Activated CD4-positive, CD25-positive, alpha-beta regulatory T cell (primary cell): ENCODE data around the gene AHRR.
A peak's percentile ranks its signal among the peaks of the same experiment; 100 is the strongest.
"Not testable (repeated sequence)": the region's sequence is repeated elsewhere in the genome, so short reads cannot be mapped to it uniquely, and the experiment has no call there.

Source experiments
- DNase-seq, 4 experiments: peaks; one replicate each; lab custom pipeline; 2025; lab: John Stamatoyannopoulos, UW

The AHRR gene

GRCh38 chr5:367358-368130 lies 46.0 kb downstream of the AHRR start:
- no peak for DNase-seq

GRCh38 chr5:368183-369084 lies 46.9 kb downstream of the AHRR start:
- DNase-seq: no peak

- no peak for DNase-seq
Measured at GRCh38 chr5:369151-369868, 47.8 kb downstream of the AHRR start.

- DNase-seq: not testable (repeated sequence)
Measured at GRCh38 chr5:369869-370236, 48.3 kb downstream of the AHRR start.

- DNase-seq: no peak
Measured at GRCh38 chr5:370311-370958, 48.9 kb downstream of the AHRR start.

- no peak for DNase-seq
Measured at GRCh38 chr5:370959-371810, 49.7 kb downstream of the AHRR start.

GRCh38 chr5:371811-372555 lies 50.5 kb downstream of the AHRR start:
- DNase-seq: no peak

- no peak for DNase-seq
Measured at GRCh38 chr5:372556-372995, 51.1 kb downstream of the AHRR start.

GRCh38 chr5:372996-373709 lies 51.6 kb downstream of the AHRR start:
- no peak for DNase-seq

- peak in 3 of 4 experiments; percentile 35 to 66 (median 63) for DNase-seq
Measured at GRCh38 chr5:373710-374602, 52.4 kb downstream of the AHRR start.

- no peak for DNase-seq
Measured at GRCh38 chr5:374631-375335, 53.3 kb downstream of the AHRR start.

- no peak for DNase-seq
Measured at GRCh38 chr5:375336-375920, 53.9 kb downstream of the AHRR start.

GRCh38 chr5:375921-376798 lies 54.6 kb downstream of the AHRR start:
- no peak for DNase-seq

GRCh38 chr5:376799-377325 lies 55.3 kb downstream of the AHRR start:
- DNase-seq: no peak

- no peak for DNase-seq
Measured at GRCh38 chr5:377326-377981, 55.9 kb downstream of the AHRR start.
